Muscle of leg (tissue), 11 donors: Measurements from ENCODE around the gene LIN54. TPM values are rescaled to one million over a fixed set of nuclear protein-coding genes. Genes with fewer than 3 reads are reported as not detected.
"Not testable (repeated sequence)": the region's sequence is repeated elsewhere in the genome, so short reads cannot be mapped to it uniquely, and the experiment has no call there.

Experiments
- DNase-seq: peaks from one replicate; pipeline ENCODE4 v3.0.0; 2013
- H3K27ac ChIP-seq: one replicate; pipeline ENCODE4 v1.5.1; 2013; ENCODE audit warnings: mild to moderate bottlenecking, low read length, control low read depth
- H3K27me3 ChIP-seq: one replicate; pipeline ENCODE4 v1.6.1; 2013; ENCODE audit warnings: low read length; ENCODE audit not compliant: control insufficient read depth, insufficient read depth
- H3K36me3 ChIP-seq: one replicate; pipeline ENCODE4 v1.6.1; 2013; ENCODE audit warnings: low read length; ENCODE audit not compliant: control insufficient read depth, insufficient read depth
- H3K4me1 ChIP-seq: one replicate; pipeline ENCODE4 v1.6.1; 2013; ENCODE audit warnings: low read length; ENCODE audit not compliant: control insufficient read depth, insufficient read depth
- H3K4me3 ChIP-seq: one replicate; pipeline ENCODE4 v1.5.1; 2013; ENCODE audit warnings: low read length, control low read depth
- H3K9me3 ChIP-seq: replicated peaks from 2 replicates; pipeline ENCODE4 v1.6.1; 2013; ENCODE audit warnings: low read depth, low read length; ENCODE audit not compliant: control insufficient read depth
- WGBS: methylation state at CpG from one replicate; pipeline ENCODE4 v1.1.5; 2013; ENCODE audit warnings: missing lambda C conversion rate; ENCODE audit not compliant: insufficient coverage; 5-methylcytosine and 5-hydroxymethylcytosine counted together
- polyA plus RNA-seq, 8 donors: library from polyadenylated mRNA; unstranded; fragments of 120-200 nt; gene quantifications; one replicate each; pipeline versions ENCODE4 v1.2.1 to v1.2.3, GENCODE V29; 2013; ENCODE audit warnings: inconsistent platforms in 1 of 8, low replicate concordance in 1 of 8; ENCODE audit not compliant: insufficient read length in 8 of 8, insufficient read depth in 1 of 8
- total RNA-seq: library from RNA; stranded (reverse); fragments of 120-200 nt; gene quantifications from one replicate; pipeline ENCODE4 v1.2.4, GENCODE V29; 2013

Gene LIN54
- total and polyA plus RNA-seq, 9 donors: 7.4 to 10.0 (median 8.7) TPM

- WGBS: 89% methylated on average over 6 of the region's 7 CpGs
Observed at GRCh38 chr4:82918091-82918490, 92.5 kb downstream of the LIN54 start.

GRCh38 chr4:82913968-82914367 lies 96.7 kb downstream of the LIN54 start:
- H3K4me3 ChIP-seq, H3K4me1 ChIP-seq, H3K27ac ChIP-seq, DNase-seq, H3K9me3 ChIP-seq, H3K27me3 ChIP-seq: not testable (repeated sequence)
- peaks cover 10% of the 10 kb centered on the region for H3K36me3 ChIP-seq
- no CpG with 5 or more reads among the region's 2 CpGs for WGBS

More at GRCh38 chr4:82918091-82918490, 92.5 kb downstream of the LIN54 start:
- no peaks in the 10 kb centered on the region for H3K9me3 ChIP-seq
- no peak for DNase-seq
- H3K4me1 ChIP-seq: no peaks in the 10 kb centered on the region
- H3K36me3 ChIP-seq: peaks cover 6% of the 10 kb centered on the region
- no peak overlapping the region for H3K4me3 ChIP-seq
- H3K27me3 ChIP-seq: no peaks in the 10 kb centered on the region
- H3K27ac ChIP-seq: no peak overlapping the region

GRCh38 chr4:82913305-82913704 lies 97.3 kb downstream of the LIN54 start:
- Histone ChIP-seq H3K9me3 (no peaks in the 10 kb centered on the region), H3K36me3 (peaks cover 16% of the 10 kb centered on the region), H3K4me1 (no peaks in the 10 kb centered on the region), H3K27me3 (no peaks in the 10 kb centered on the region), H3K4me3 (no peak overlapping the region), H3K27ac (no peak overlapping the region)
- WGBS: no CpG with 5 or more reads among the region's 2 CpGs
- no peak for DNase-seq

- no CpG with 5 or more reads among the region's 1 CpG for WGBS
- Histone ChIP-seq H3K27ac (no peak overlapping the region), H3K4me3 (no peak overlapping the region), H3K36me3 (peaks cover 10% of the 10 kb centered on the region), H3K4me1 (no peaks in the 10 kb centered on the region), H3K9me3 (no peaks in the 10 kb centered on the region), H3K27me3 (no peaks in the 10 kb centered on the region)
- no peak for DNase-seq
Observed at GRCh38 chr4:82909326-82909725, 101.3 kb downstream of the LIN54 start.

GRCh38 chr4:82906469-82906868 lies 104.2 kb downstream of the LIN54 start:
- Histone ChIP-seq H3K4me1 (peaks cover 4% of the 10 kb centered on the region), H3K27me3 (no peaks in the 10 kb centered on the region), H3K9me3 (no peaks in the 10 kb centered on the region), H3K4me3 (no peak overlapping the region), H3K36me3 (peaks cover 13% of the 10 kb centered on the region), H3K27ac (no peak overlapping the region)
- no peak for DNase-seq
- no CpG with 5 or more reads among the region's 3 CpGs for WGBS

GRCh38 chr4:82905205-82905604 lies 105.4 kb downstream of the LIN54 start:
- no peaks in the 10 kb centered on the region for H3K27me3 ChIP-seq
- no peak for DNase-seq
- peaks cover 9% of the 10 kb centered on the region for H3K36me3 ChIP-seq
- H3K4me1 ChIP-seq: peaks cover 4% of the 10 kb centered on the region
- no peaks in the 10 kb centered on the region for H3K9me3 ChIP-seq
- no peak overlapping the region for H3K27ac ChIP-seq
- no peak overlapping the region for H3K4me3 ChIP-seq
- WGBS: no CpG with 5 or more reads among the region's 2 CpGs

GRCh38 chr4:82903737-82904136 lies 106.9 kb downstream of the LIN54 start:
- H3K36me3 ChIP-seq: peaks cover 7% of the 10 kb centered on the region
- peaks cover 6% of the 10 kb centered on the region for H3K4me1 ChIP-seq
- no peaks in the 10 kb centered on the region for H3K9me3 ChIP-seq
- no peak for DNase-seq
- no peak overlapping the region for H3K27ac ChIP-seq
- no peak overlapping the region for H3K4me3 ChIP-seq
- no peaks in the 10 kb centered on the region for H3K27me3 ChIP-seq
- WGBS: 90% methylated on average over 2 of the region's 5 CpGs

- peaks cover 10% of the 10 kb centered on the region for H3K4me1 ChIP-seq
- 0% methylated on average over 4 of the region's 8 CpGs for WGBS
- no peak for DNase-seq
Observed at GRCh38 chr4:82901183-82901718, 109.4 kb downstream of the LIN54 start.

GRCh38 chr4:82900411-82901182 lies 110.0 kb downstream of the LIN54 start, which contains the start of gene THAP9:
THAP9 (plus strand) TSS chr4:82900735; CDS start chr4:82900803, 68 bp downstream.
- peak within 1 kb of the TSS; percentile 98 for H3K4me3 ChIP-seq
- peaks cover 10% of the 10 kb centered on the region for H3K4me1 ChIP-seq
- H3K27me3 ChIP-seq: no peaks in the 10 kb centered on the region
- WGBS: under 1% methylated on average over 57 of the region's 67 CpGs
- peak; percentile 100 for DNase-seq
- H3K9me3 ChIP-seq: no peaks in the 10 kb centered on the region
- H3K36me3 ChIP-seq: peaks cover 8% of the 10 kb centered on the region
- peak within 1 kb of the TSS; percentile 99 for H3K27ac ChIP-seq

More at GRCh38 chr4:82901183-82901718, 109.4 kb downstream of the LIN54 start:
- no peaks in the 10 kb centered on the region for H3K27me3 ChIP-seq
- no peaks in the 10 kb centered on the region for H3K9me3 ChIP-seq
- peaks cover 8% of the 10 kb centered on the region for H3K36me3 ChIP-seq
- H3K4me3 ChIP-seq: peak overlapping the region; percentile 98
- peak overlapping the region; percentile 99 for H3K27ac ChIP-seq

- H3K9me3 ChIP-seq: no peaks in the 10 kb centered on the region
- H3K4me3 ChIP-seq: peak overlapping the region; percentile 98
- DNase-seq: no peak
- H3K27me3 ChIP-seq: no peaks in the 10 kb centered on the region
- 0% methylated on average over 14 of the region's 14 CpGs for WGBS
- peak overlapping the region; percentile 99 for H3K27ac ChIP-seq
- peaks cover 10% of the 10 kb centered on the region for H3K36me3 ChIP-seq
- peaks cover 10% of the 10 kb centered on the region for H3K4me1 ChIP-seq
Observed at GRCh38 chr4:82900066-82900410, 110.6 kb downstream of the LIN54 start.
